ENCODE results near the gene SHISA8. TPM values are rescaled to one million over a fixed set of nuclear protein-coding genes. Genes with fewer than 3 reads are reported as not detected.
A peak's percentile ranks its signal among the peaks of the same experiment; 100 is the strongest.

The SHISA8 gene
- total RNA-seq, 1 donor from 2014 or later, result 0.27 TPM

GRCh38 chr22:41862530-41863266 is 52.2 kb downstream of the SHISA8 start:
- no peak for DNase-seq (ENCODE audit: low read depth)

GRCh38 chr22:41862160-41862529 is 52.7 kb downstream of the SHISA8 start:
- no peak for DNase-seq (ENCODE audit: low read depth)

MicroRNA genes within 50 kb of the gene (microRNA counts, 767-probe panel; counts per million panel counts)
- microRNA hsa-miR-33a-5p, result not detected

Small RNA genes lying within 50 kb of the gene (microRNA-seq; reads per million reads assigned to microRNA genes)
- 88.7 reads per million, percentile 54 among the genes with 10 or more reads in this experiment for gene MIR33A

Other genes with a start within 250 kb of the SHISA8 start
- gene SNU13, start 226.2 kb downstream of the SHISA8 start, total RNA-seq, result 129 and 137 TPM in 2 replicates
- gene MEI1, start 215.6 kb downstream of the SHISA8 start, total RNA-seq, result 0.08 TPM in 1 of 2 replicates, not detected in the other
- gene CCDC134, start 114.4 kb downstream of the SHISA8 start, total RNA-seq, result 12.3 and 22.1 TPM in 2 replicates
- gene SREBF2, start 82.0 kb downstream of the SHISA8 start, total RNA-seq, result 120 and 152 TPM in 2 replicates
- gene TNFRSF13C, start 11.7 kb upstream of the SHISA8 start, total RNA-seq, result 0.10 and 0.53 TPM in 2 replicates
- gene CENPM, start 32.1 kb upstream of the SHISA8 start, total RNA-seq, result 0.64 and 0.88 TPM in 2 replicates
- not detected in 2 replicates for gene SEPTIN3, start 54.4 kb upstream of the SHISA8 start, total RNA-seq
- not detected in 2 replicates for gene WBP2NL, start 83.7 kb upstream of the SHISA8 start, total RNA-seq
- gene NAGA, start 155.7 kb upstream of the SHISA8 start, total RNA-seq, result 16.8 and 19.7 TPM in 2 replicates
- gene PHETA2, start 159.2 kb upstream of the SHISA8 start, total RNA-seq, result 10.2 and 18.6 TPM in 2 replicates
- 6.4 and 9.8 TPM in 2 replicates for gene SMDT1, start 164.6 kb upstream of the SHISA8 start, total RNA-seq
- gene NDUFA6, start 175.7 kb upstream of the SHISA8 start, total RNA-seq, result 80.0 and 86.0 TPM in 2 replicates
- not detected in 2 replicates for gene CYP2D6, start 215.7 kb upstream of the SHISA8 start, total RNA-seq